GM12878 (cell line): ENCODE results near the gene RTEL1.

Experiments used
- CBFB ChIP-seq: IDR thresholded peaks from 2 replicates; pipeline ENCODE4 v1.6.1; 2016; ENCODE audit warnings: antibody characterized with exemption, low read depth
- DPF2 ChIP-seq: fragments of 450-650 bp; IDR thresholded peaks from 2 replicates; pipeline ENCODE4 v1.6.1; 2017; ENCODE audit warnings: mild to moderate bottlenecking
- EP300 ChIP-seq, 2 experiments: fragments of 150-350 bp in 1 of 2; IDR thresholded peaks; 2 replicates each; pipeline ENCODE4 v1.6.1; 2011 to 2012; ENCODE audit warnings: low read depth in 2 of 2, low read length in 2 of 2, borderline replicate concordance in 1 of 2, improper control_type of control experiment in 1 of 2, inconsistent platforms in 1 of 2; ENCODE audit not compliant: control insufficient read depth in 1 of 2
- JUNB ChIP-seq: IDR thresholded peaks from 2 replicates; pipeline ENCODE4 v1.6.1; 2016; ENCODE audit warnings: antibody characterized with exemption, mild to moderate bottlenecking
- NBN ChIP-seq: fragments of 450-650 bp; IDR thresholded peaks from 2 replicates; pipeline ENCODE4 v1.6.1; 2016
- NRF1 ChIP-seq: conservative IDR thresholded peaks from 2 replicates; pipeline ENCODE4 v1.6.1; 2011; ENCODE audit warnings: mild to moderate bottlenecking, low read depth, low read length, improper control_type of control experiment
- POLR2A ChIP-seq: IDR thresholded peaks from 2 replicates; pipeline ENCODE4 v1.6.1; 2011; ENCODE audit warnings: low read depth, mild to moderate bottlenecking, low read length
- ZNF24 ChIP-seq: fragments of 450-650 bp; IDR thresholded peaks from 2 replicates; pipeline ENCODE4 v1.6.1; 2017; ENCODE audit warnings: antibody characterized with exemption, mild to moderate bottlenecking
- ZNF274 ChIP-seq: IDR thresholded peaks from one replicate; pipeline ENCODE4 v1.8.0; 2011; ENCODE audit not compliant: insufficient read length, insufficient read depth
- ZNF687 ChIP-seq: fragments of 450-650 bp; IDR thresholded peaks from 2 replicates; pipeline ENCODE4 v1.6.1; 2017; ENCODE audit warnings: mild to moderate bottlenecking, moderate library complexity
- TF ChIP-seq, protein P1 (sequence below), 3 experiments: IDR thresholded peaks in 2 of 3; conservative IDR thresholded peaks in 1 of 3; 2 replicates each; pipeline ENCODE4 v1.5.1; 2011; ENCODE audit warnings: low read depth in 3 of 3, low read length in 3 of 3, mild to moderate bottlenecking in 3 of 3, control low read depth in 2 of 3, moderate library complexity in 2 of 3, inconsistent platforms in 1 of 3, mixed read lengths in 1 of 3; ENCODE audit not compliant: control insufficient read depth in 2 of 3, insufficient read depth in 1 of 3; ENCODE audit errors: extremely low read depth in 1 of 3

DNA sequence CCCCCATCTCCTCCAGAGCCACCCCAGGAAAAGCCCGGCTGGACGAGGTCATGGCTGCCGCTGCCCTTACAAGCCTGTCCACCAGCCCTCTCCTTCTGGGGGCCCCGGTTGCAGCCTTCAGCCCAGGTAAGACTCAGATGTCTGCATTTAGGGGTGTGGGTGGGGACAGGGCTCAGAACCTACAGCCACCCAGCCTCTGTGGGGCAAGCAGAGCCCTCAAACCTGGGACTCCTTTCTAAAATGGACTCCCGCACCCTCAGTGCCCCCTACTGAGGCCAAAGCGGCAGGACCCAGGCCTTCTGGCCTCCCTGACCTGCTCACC lies 83.2 kb downstream of the RTEL1 start:
- TF ChIP-seq NBN: no peak
- TF ChIP-seq POLR2A: no peak
- TF ChIP-seq ZNF24: no peak
- TF ChIP-seq CBFB: no peak
- TF ChIP-seq NRF1: no peak
- TF ChIP-seq EP300 (IDR thresholded peaks at IDR 0.05; ENCODE audit: borderline replicate concordance in 1 of 2, control insufficient read depth in 1 of 2, low read depth in 2 of 2, low read length in 2 of 2): no peak
- TF ChIP-seq JUNB: no peak
- no peak for TF ChIP-seq DPF2
- no peak for TF ChIP-seq ZNF687
- no peak for TF ChIP-seq ZNF274
- TF ChIP-seq, protein P1, sequence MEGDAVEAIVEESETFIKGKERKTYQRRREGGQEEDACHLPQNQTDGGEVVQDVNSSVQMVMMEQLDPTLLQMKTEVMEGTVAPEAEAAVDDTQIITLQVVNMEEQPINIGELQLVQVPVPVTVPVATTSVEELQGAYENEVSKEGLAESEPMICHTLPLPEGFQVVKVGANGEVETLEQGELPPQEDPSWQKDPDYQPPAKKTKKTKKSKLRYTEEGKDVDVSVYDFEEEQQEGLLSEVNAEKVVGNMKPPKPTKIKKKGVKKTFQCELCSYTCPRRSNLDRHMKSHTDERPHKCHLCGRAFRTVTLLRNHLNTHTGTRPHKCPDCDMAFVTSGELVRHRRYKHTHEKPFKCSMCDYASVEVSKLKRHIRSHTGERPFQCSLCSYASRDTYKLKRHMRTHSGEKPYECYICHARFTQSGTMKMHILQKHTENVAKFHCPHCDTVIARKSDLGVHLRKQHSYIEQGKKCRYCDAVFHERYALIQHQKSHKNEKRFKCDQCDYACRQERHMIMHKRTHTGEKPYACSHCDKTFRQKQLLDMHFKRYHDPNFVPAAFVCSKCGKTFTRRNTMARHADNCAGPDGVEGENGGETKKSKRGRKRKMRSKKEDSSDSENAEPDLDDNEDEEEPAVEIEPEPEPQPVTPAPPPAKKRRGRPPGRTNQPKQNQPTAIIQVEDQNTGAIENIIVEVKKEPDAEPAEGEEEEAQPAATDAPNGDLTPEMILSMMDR (IDR thresholded peaks at IDR 0.05 in 2 of 3, conservative IDR thresholded peaks at IDR 0.05 in 1 of 3; ENCODE audit: control insufficient read depth in 2 of 3, extremely low read depth in 1 of 3, insufficient read depth in 1 of 3, low read depth in 3 of 3, low read length in 3 of 3): no peak
